ENCODE results near the gene GDF9.

Gene GDF9

DNA sequence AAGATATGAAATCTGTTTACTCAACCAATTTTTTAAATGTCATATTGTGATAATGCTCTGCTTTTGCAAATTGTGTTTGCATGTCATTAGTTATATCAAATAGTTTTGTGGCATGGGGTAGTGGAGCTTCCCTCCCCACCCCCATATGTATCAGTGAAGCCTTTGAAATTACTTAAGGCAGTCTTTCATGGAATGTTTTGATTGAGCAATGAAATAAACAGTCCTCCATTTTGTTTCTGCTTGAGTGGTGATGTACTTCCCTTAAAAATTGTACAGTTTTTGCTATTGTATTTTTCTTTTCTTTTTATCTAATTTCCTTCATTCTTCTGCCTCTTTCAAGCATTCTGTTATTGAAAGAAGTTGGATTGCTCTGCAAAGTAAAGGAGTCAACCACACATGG is 49.7 kb downstream of the GDF9 start:
- H3K36me3 ChIP-seq, result no peaks in the 10 kb centered on the region
- peaks cover 0 to 8% of the 10 kb centered on the region in 2 experiments for H3K4me1 ChIP-seq (ENCODE audit: control insufficient read depth in 1 of 2, insufficient read depth in 1 of 2, low read depth in 1 of 2, low read length in 1 of 2)
- peaks cover 100% of the 10 kb centered on the region for H3K27me3 ChIP-seq
- no peak overlapping the region for H3K27ac ChIP-seq
- H3K9me3 ChIP-seq, result no peaks in the 10 kb centered on the region
- no peak overlapping the region for H3K4me3 ChIP-seq (ENCODE audit: low read depth in 1 of 2, low read length in 1 of 2)
- TF ChIP-seq, protein P1, sequence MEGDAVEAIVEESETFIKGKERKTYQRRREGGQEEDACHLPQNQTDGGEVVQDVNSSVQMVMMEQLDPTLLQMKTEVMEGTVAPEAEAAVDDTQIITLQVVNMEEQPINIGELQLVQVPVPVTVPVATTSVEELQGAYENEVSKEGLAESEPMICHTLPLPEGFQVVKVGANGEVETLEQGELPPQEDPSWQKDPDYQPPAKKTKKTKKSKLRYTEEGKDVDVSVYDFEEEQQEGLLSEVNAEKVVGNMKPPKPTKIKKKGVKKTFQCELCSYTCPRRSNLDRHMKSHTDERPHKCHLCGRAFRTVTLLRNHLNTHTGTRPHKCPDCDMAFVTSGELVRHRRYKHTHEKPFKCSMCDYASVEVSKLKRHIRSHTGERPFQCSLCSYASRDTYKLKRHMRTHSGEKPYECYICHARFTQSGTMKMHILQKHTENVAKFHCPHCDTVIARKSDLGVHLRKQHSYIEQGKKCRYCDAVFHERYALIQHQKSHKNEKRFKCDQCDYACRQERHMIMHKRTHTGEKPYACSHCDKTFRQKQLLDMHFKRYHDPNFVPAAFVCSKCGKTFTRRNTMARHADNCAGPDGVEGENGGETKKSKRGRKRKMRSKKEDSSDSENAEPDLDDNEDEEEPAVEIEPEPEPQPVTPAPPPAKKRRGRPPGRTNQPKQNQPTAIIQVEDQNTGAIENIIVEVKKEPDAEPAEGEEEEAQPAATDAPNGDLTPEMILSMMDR (IDR thresholded peaks at IDR 0.05), result no peak

DNA sequence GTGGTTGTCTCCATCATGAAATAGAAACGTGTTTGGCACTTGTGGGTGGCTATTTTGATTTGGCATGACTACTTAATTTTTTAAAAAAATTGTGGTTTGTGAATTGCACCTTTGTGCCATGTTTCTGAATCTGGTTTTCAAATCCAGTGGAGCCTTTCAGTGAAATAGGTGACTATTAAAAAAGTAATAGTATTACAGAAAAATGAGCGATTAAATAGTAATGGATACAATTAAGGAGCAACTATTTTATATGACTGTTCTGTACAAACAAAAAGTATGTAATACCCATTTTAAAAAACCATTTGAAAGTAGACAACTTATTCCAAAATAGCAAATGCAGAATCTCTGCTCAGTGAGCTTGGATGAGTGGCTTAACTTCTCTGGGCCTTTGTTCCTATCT is 50.2 kb downstream of the GDF9 start:
- Histone ChIP-seq H3K4me1 (ENCODE audit: control insufficient read depth in 1 of 2, insufficient read depth in 1 of 2, low read depth in 1 of 2, low read length in 1 of 2) (peaks cover 0 to 8% of the 10 kb centered on the region in 2 experiments), H3K27me3 (peaks cover 100% of the 10 kb centered on the region), H3K27ac (no peak overlapping the region), H3K9me3 (no peaks in the 10 kb centered on the region), H3K36me3 (no peaks in the 10 kb centered on the region), H3K4me3 (ENCODE audit: low read depth in 1 of 2, low read length in 1 of 2) (no peak overlapping the region)
- TF ChIP-seq, protein P1 (IDR thresholded peaks at IDR 0.05), result no peak

DNA sequence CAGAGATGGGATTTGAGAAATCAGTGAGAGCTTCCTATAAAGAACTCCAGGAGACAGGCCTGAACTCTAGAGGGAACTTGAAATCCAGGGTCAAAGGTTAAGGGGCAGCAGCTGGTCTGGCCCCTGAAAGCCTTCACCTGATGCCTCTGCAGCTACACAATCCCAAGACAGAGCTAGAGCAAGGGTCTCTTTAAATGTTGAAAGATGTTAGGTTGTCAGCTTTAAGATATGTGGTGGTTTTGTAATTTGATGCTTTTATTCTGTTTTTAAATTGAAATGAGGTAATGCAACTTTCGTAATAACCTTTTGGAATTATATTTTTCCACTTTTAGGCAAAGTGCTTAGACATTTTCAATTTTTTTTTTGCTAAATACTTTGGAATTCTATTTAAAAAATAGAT is 50.8 kb downstream of the GDF9 start:
- H3K4me3 ChIP-seq (ENCODE audit: low read depth in 1 of 2, low read length in 1 of 2), result no peak overlapping the region
- H3K27me3 ChIP-seq, result peaks cover 100% of the 10 kb centered on the region
- H3K27ac ChIP-seq, result no peak overlapping the region
- peaks cover 0 to 8% of the 10 kb centered on the region in 2 experiments for H3K4me1 ChIP-seq (ENCODE audit: control insufficient read depth in 1 of 2, insufficient read depth in 1 of 2, low read depth in 1 of 2, low read length in 1 of 2)
- no peaks in the 10 kb centered on the region for H3K9me3 ChIP-seq
- TF ChIP-seq, protein P1 (IDR thresholded peaks at IDR 0.05), result no peak
- H3K36me3 ChIP-seq, result no peaks in the 10 kb centered on the region

DNA sequence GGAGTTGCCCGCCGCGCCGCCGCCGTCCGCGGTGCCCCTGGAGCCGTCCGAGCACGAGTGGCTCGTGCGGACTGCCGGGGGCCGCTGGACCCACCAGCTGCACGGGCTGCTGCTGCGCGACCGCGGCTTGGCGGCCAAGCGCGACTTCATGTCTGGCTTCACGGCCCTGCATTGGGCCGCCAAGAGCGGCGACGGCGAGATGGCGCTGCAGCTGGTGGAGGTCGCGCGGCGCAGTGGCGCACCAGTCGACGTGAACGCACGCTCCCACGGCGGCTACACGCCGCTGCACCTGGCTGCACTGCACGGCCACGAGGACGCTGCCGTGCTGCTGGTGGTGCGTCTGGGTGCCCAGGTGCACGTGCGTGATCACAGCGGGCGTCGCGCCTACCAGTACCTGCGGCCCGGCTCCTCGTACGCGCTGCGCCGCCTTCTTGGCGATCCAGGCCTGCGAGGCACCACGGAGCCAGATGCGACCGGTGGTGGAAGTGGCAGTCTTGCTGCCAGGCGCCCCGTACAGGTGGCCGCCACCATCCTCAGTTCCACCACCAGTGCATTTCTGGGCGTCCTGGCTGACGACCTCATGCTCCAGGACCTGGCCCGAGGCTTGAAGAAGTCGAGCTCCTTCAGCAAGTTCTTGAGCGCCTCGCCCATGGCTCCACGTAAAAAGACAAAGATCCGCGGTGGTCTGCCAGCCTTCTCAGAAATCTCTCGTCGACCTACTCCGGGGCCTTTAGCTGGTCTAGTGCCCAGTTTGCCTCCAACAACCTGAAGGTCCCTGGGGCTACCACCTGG is 51.6 kb downstream of the GDF9 start:
- no peak overlapping the region for H3K27ac ChIP-seq
- H3K4me3 ChIP-seq (ENCODE audit: low read depth in 1 of 2, low read length in 1 of 2), result no peak overlapping the region
- H3K4me1 ChIP-seq (ENCODE audit: control insufficient read depth in 1 of 2, insufficient read depth in 1 of 2, low read depth in 1 of 2, low read length in 1 of 2), result peaks cover 0 to 8% of the 10 kb centered on the region in 2 experiments
- H3K36me3 ChIP-seq, result no peaks in the 10 kb centered on the region
- no peaks in the 10 kb centered on the region for H3K9me3 ChIP-seq
- H3K27me3 ChIP-seq, result peaks cover 100% of the 10 kb centered on the region
- TF ChIP-seq, protein P1 (IDR thresholded peaks at IDR 0.05), result no peak

DNA sequence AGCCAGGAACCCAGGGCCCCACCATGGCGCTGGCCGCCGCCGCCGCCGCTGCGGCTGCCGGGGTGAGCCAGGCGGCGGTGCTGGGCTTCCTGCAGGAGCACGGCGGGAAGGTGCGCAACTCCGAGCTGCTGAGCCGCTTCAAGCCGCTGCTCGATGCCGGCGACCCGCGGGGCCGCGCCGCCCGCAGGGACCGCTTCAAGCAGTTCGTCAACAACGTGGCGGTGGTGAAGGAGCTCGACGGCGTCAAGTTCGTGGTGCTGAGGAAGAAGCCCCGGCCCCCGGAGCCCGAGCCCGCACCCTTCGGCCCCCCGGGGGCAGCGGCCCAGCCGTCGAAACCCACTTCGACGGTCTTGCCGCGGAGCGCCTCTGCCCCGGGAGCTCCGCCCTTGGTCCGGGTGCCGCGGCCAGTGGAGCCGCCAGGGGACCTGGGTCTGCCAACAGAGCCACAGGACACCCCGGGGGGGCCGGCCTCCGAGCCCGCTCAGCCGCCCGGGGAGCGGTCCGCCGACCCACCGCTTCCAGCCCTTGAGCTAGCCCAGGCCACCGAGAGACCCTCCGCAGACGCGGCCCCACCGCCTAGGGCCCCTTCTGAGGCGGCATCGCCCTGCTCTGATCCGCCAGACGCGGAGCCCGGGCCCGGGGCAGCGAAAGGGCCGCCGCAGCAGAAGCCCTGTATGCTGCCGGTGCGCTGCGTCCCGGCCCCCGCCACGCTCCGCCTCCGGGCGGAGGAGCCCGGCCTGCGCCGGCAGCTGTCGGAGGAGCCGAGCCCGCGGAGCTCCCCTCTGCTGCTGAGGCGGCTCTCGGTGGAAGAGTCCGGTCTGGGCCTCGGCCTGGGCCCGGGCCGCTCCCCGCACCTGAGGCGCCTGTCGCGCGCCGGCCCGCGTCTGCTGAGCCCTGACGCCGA is 52.4 kb downstream of the GDF9 start:
- H3K36me3 ChIP-seq, result no peaks in the 10 kb centered on the region
- H3K4me1 ChIP-seq (ENCODE audit: control insufficient read depth in 1 of 2, insufficient read depth in 1 of 2, low read depth in 1 of 2, low read length in 1 of 2), result peaks cover 0 to 8% of the 10 kb centered on the region in 2 experiments
- H3K9me3 ChIP-seq, result no peaks in the 10 kb centered on the region
- no peak overlapping the region for H3K4me3 ChIP-seq (ENCODE audit: low read depth in 1 of 2, low read length in 1 of 2)
- TF ChIP-seq, protein P1 (IDR thresholded peaks at IDR 0.05), result no peak
- no peak overlapping the region for H3K27ac ChIP-seq
- H3K27me3 ChIP-seq, result peaks cover 100% of the 10 kb centered on the region
